Endothelial cell of umbilical vein (primary cell): Measurements from ENCODE around the gene RND3. TPM values are rescaled to one million over a fixed set of nuclear protein-coding genes. Genes with fewer than 3 reads are reported as not detected.

Experiments
- BruUV-seq: library from RNA; stranded (reverse); fragments of 400-500 nt; replicated peaks from 2 replicates; lab custom pipeline; 2021; lab: Mats Ljungman, UMichigan
- CTCF ChIA-PET: fragments of 300-600, 350-600 bp; sonication (Branson Sonifier 250); formaldehyde crosslinking; loops from one replicate; lab custom pipeline; 2021; ENCODE audit warnings: antibody characterized with exemption, inconsistent platforms; lab: Charles Lee
- POLR2A ChIA-PET: fragments of 300-600, 350-600 bp; sonication (Branson Sonifier 250); formaldehyde crosslinking; loops from one replicate; lab custom pipeline; 2021; ENCODE audit warnings: antibody characterized with exemption, inconsistent platforms; lab: Charles Lee
- DNase-seq: peaks from one replicate; pipeline ENCODE4 v3.0.0-alpha.2; 2011; ENCODE audit warnings: low read depth, low spot score
- FAIRE-seq: peaks from 2 replicates; lab custom pipeline; 2011; peaks lifted over from hg19 to GRCh38; lab: Jason Lieb, UNC
- H2AFZ ChIP-seq: 2 replicates; pipeline ENCODE4 v1.6.0; 2012; ENCODE audit warnings: low read depth, low read length, control low read depth, inconsistent platforms
- H3K27ac ChIP-seq: 2 replicates; pipeline ENCODE4 v1.5.1; 2011; ENCODE audit warnings: low read depth, mild to moderate bottlenecking, control low read depth, low read length, moderate library complexity; ENCODE audit not compliant: insufficient read depth
- H3K27me3 ChIP-seq, 2 experiments: 2 replicates each; pipeline versions ENCODE4 v1.6.0 to v1.6.1; 2011; ENCODE audit warnings: low read length in 2 of 2, mixed read lengths in 1 of 2; ENCODE audit not compliant: control insufficient read depth in 2 of 2, insufficient read depth in 2 of 2
- H3K36me3 ChIP-seq, 2 experiments: 2 replicates in 1 of 2; 3 replicates in 1 of 2; pipeline ENCODE4 v1.5.1; 2011; ENCODE audit warnings: low read length in 2 of 2, mild to moderate bottlenecking in 1 of 2, moderate library complexity in 1 of 2; ENCODE audit not compliant: control insufficient read depth in 2 of 2, insufficient read depth in 2 of 2; ENCODE audit errors: extremely low read depth in 1 of 2
- H3K4me1 ChIP-seq: 3 replicates; pipeline ENCODE4 v1.5.1; 2011; ENCODE audit warnings: mild to moderate bottlenecking, low read length; ENCODE audit not compliant: control insufficient read depth, insufficient read depth; ENCODE audit errors: extremely low read depth
- H3K4me2 ChIP-seq: 2 replicates; pipeline ENCODE4 v1.6.1; 2011; ENCODE audit warnings: low read length, control low read depth, mixed read lengths; ENCODE audit not compliant: insufficient read depth
- H3K4me3 ChIP-seq, 3 experiments: fragments of 200-600 bp in 1 of 3; sonication (generic), shearing (Covaris generic) in 1 of 3; replicated peaks in 1 of 3; 2 replicates each; pipeline ENCODE4 v1.5.1; 2011 to 2016; ENCODE audit warnings: control low read depth in 3 of 3, low read length in 3 of 3, mild to moderate bottlenecking in 2 of 3, inconsistent platforms in 1 of 3, low read depth in 1 of 3, moderate library complexity in 1 of 3; ENCODE audit not compliant: insufficient read depth in 1 of 3
- H3K79me2 ChIP-seq: 2 replicates; pipeline ENCODE4 v1.6.0; 2012; ENCODE audit warnings: low read length, inconsistent platforms; ENCODE audit not compliant: control insufficient read depth, insufficient read depth
- H3K9ac ChIP-seq: replicated peaks from 2 replicates; pipeline ENCODE3; 2011; ENCODE audit warnings: low read length, control low read depth; ENCODE audit not compliant: insufficient read depth; ENCODE audit errors: extremely low read depth
- H3K9me1 ChIP-seq: replicated peaks from 3 replicates; pipeline ENCODE4 v1.6.0; 2011; ENCODE audit warnings: mild to moderate bottlenecking, low read length; ENCODE audit not compliant: control insufficient read depth, insufficient read depth; ENCODE audit errors: extremely low read depth
- H3K9me3 ChIP-seq: replicated peaks from 2 replicates; pipeline ENCODE4 v1.5.1; 2012; ENCODE audit warnings: low read length, inconsistent platforms; ENCODE audit not compliant: control insufficient read depth, insufficient read depth
- H4K20me1 ChIP-seq: replicated peaks from 2 replicates; pipeline ENCODE3; 2011; ENCODE audit warnings: mild to moderate bottlenecking, low read length; ENCODE audit not compliant: control insufficient read depth, insufficient read depth; ENCODE audit errors: extremely low read depth
- EZH2 ChIP-seq: IDR thresholded peaks from 2 replicates; pipeline ENCODE4 v1.6.1; 2012; ENCODE audit warnings: borderline replicate concordance, low read depth, mild to moderate bottlenecking, moderate library complexity, low read length, inconsistent platforms; ENCODE audit not compliant: severe bottlenecking
- GATA2 ChIP-seq: IDR thresholded peaks from 2 replicates; pipeline ENCODE4 v1.7.0; 2011; ENCODE audit warnings: low read depth, mild to moderate bottlenecking, moderate library complexity, mixed read lengths, low read length; ENCODE audit not compliant: insufficient read length, insufficient read depth
- JUN ChIP-seq: IDR thresholded peaks from 2 replicates; pipeline ENCODE4 v1.6.1; 2011; ENCODE audit warnings: borderline replicate concordance, low read depth; ENCODE audit not compliant: insufficient read length, insufficient read depth
- POLR2A ChIP-seq: IDR thresholded peaks from 2 replicates; pipeline ENCODE4 v1.6.1; 2012; ENCODE audit warnings: low read depth, mild to moderate bottlenecking, control low read depth, low read length
- POLR2AphosphoS5 ChIP-seq: IDR thresholded peaks from 2 replicates; pipeline ENCODE4 v1.6.1; 2012; ENCODE audit warnings: low read depth, mild to moderate bottlenecking, control low read depth, low read length, moderate library complexity; ENCODE audit not compliant: insufficient read depth
- dilution Hi-C: fragments of 300-500 bp; cut with MboI; formaldehyde crosslinking; loops from one replicate; pipeline ENCODE4 v1.15.0; 2019; ENCODE audit warnings: low sequenced_read_pairs; ENCODE audit not compliant: extremely low pct_ligation_motif_present
- intact Hi-C: fragments of 100-400 bp; cut with micrococcal nuclease; formaldehyde crosslinking; loops from one replicate; pipeline ENCODE4 v1.10.0; 2022
- polyA plus RNA-seq, 4 experiments: library from polyadenylated mRNA; depleted of rRNA in 3 of 4; stranded (reverse) in 3 of 4; unstranded in 1 of 4; fragments of >200 nt; gene quantifications; 2 replicates each; pipeline versions ENCODE4 v1.2.1 to v1.2.3, GENCODE V29; 2011 to 2012; ENCODE audit warnings: missing spikeins in 1 of 4
- total RNA-seq: library from RNA; stranded (reverse); gene quantifications from 2 replicates; pipeline ENCODE4 v1.2.3, GENCODE V29; 2021
- TF ChIP-seq, protein P1 (sequence below): IDR thresholded peaks from 2 replicates; pipeline ENCODE4 v1.6.1; 2011; ENCODE audit not compliant: insufficient read depth, insufficient read length
- TF ChIP-seq, protein P2 (sequence below), 2 donors: IDR thresholded peaks; 1 replicate in 1 of 2; 2 replicates in 1 of 2; pipeline ENCODE4 v1.5.1; 2011; ENCODE audit warnings: low read length in 2 of 2, mild to moderate bottlenecking in 2 of 2, moderate library complexity in 2 of 2, control low read depth in 1 of 2, inconsistent platforms in 1 of 2, low read depth in 1 of 2; ENCODE audit not compliant: insufficient read depth in 1 of 2; ENCODE audit errors: extremely low read depth in 1 of 2

Gene RND3
- total and polyA plus RNA-seq, 2 donors (not counting 3 experiments of a cell fraction or from before 2014, with no cell fraction given): 53.3 to 158 TPM

DNA sequence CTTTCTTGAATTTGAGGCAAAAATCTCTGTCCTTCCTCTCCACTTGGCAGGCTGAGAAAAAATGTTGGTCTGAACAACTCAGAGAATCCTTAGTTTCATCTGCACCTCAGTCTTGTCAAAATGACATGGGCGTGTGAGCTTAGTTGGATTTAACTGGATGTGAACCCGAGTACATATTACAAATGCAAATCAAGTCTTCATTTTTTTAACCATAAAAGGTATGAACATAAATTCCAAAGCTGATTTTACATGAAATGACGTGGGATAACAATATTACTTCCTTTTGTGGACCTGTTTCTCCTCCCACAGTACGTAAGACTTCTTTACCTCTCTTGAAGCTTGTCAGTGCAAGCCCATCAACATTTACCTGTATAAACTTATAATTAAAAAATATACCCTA, 32.6 kb upstream of the RND3 start:
- Histone ChIP-seq H3K4me2 (no peak overlapping the region), H4K20me1 (no peaks in the 10 kb centered on the region), H3K9me1 (no peaks in the 10 kb centered on the region), H3K79me2 (no peaks in the 10 kb centered on the region), H3K9me3 (no peaks in the 10 kb centered on the region), H3K27ac (no peak overlapping the region), H3K4me1 (no peaks in the 10 kb centered on the region), H3K27me3 (no peaks in the 10 kb centered on the region), H3K4me3 (no peak overlapping the region), H2AFZ (no peak overlapping the region), H3K9ac (no peak overlapping the region), H3K36me3 (no peaks in the 10 kb centered on the region)
- no peak for DNase-seq
- POLR2A ChIA-PET: no interaction called here
- BruUV-seq: no TSS peak
- FAIRE-seq: no peak
- intact Hi-C loops: no loop called here
- dilution Hi-C loops: no loop called here
- CTCF ChIA-PET: no interaction called here
- no peak for TF ChIP-seq POLR2A
- no peak for TF ChIP-seq GATA2
- TF ChIP-seq, protein P1, sequence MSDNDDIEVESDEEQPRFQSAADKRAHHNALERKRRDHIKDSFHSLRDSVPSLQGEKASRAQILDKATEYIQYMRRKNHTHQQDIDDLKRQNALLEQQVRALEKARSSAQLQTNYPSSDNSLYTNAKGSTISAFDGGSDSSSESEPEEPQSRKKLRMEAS: no peak
- TF ChIP-seq, protein P2, sequence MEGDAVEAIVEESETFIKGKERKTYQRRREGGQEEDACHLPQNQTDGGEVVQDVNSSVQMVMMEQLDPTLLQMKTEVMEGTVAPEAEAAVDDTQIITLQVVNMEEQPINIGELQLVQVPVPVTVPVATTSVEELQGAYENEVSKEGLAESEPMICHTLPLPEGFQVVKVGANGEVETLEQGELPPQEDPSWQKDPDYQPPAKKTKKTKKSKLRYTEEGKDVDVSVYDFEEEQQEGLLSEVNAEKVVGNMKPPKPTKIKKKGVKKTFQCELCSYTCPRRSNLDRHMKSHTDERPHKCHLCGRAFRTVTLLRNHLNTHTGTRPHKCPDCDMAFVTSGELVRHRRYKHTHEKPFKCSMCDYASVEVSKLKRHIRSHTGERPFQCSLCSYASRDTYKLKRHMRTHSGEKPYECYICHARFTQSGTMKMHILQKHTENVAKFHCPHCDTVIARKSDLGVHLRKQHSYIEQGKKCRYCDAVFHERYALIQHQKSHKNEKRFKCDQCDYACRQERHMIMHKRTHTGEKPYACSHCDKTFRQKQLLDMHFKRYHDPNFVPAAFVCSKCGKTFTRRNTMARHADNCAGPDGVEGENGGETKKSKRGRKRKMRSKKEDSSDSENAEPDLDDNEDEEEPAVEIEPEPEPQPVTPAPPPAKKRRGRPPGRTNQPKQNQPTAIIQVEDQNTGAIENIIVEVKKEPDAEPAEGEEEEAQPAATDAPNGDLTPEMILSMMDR (IDR thresholded peaks at IDR 0.05; ENCODE audit: extremely low read depth in 1 of 2, insufficient read depth in 1 of 2, low read depth in 1 of 2, low read length in 2 of 2): no peak
- TF ChIP-seq POLR2AphosphoS5: no peak
- TF ChIP-seq JUN: no peak
- TF ChIP-seq EZH2: no peak
